Gastroesophageal sphincter (tissue), 4 donors: ENCODE measurements around the gene TDRD5. TPM values are rescaled to one million over a fixed set of nuclear protein-coding genes. Genes with fewer than 3 reads are reported as not detected.

Experiments used
- ATAC-seq: fragments of 150-250 bp; one replicate; pipeline ENCODE4 v1.9.1; 2016; ENCODE audit warnings: mild to moderate bottlenecking, moderate library complexity
- H3K27ac ChIP-seq, 4 donors: fragments of 200-600 bp; sonication (generic) in 3 of 4; 1 replicate in 3 of 4; 2 replicates in 1 of 4; pipeline ENCODE4 v1.5.1; 2016 to 2019
- H3K27me3 ChIP-seq: fragments of 200-600 bp; sonication (generic); one replicate; pipeline ENCODE4 v1.5.1; 2019
- H3K36me3 ChIP-seq, 2 donors: fragments of 200-600 bp; sonication (generic); one replicate each; pipeline ENCODE4 v1.5.1; 2019; ENCODE audit warnings: control low read depth in 1 of 2
- H3K4me1 ChIP-seq, 3 donors: fragments of 200-600 bp; sonication (generic); 1 replicate in 2 of 3; 2 replicates in 1 of 3; pipeline ENCODE4 v1.5.1; 2016 to 2019; ENCODE audit warnings: control low read depth in 2 of 3
- H3K4me3 ChIP-seq, 2 donors: fragments of 200-600 bp; sonication (generic); one replicate each; pipeline ENCODE4 v1.5.1; 2019; ENCODE audit warnings: mild to moderate bottlenecking in 1 of 2, moderate library complexity in 1 of 2
- H3K9me3 ChIP-seq, 3 donors: fragments of 200-600 bp; sonication (generic); one replicate each; pipeline ENCODE4 v1.5.1; 2017 to 2019; ENCODE audit warnings: control low read depth in 2 of 3
- CTCF ChIP-seq, 4 experiments: fragments of 200-600 bp in 2 of 4; fragments of 450-650 bp in 2 of 4; sonication (generic) in 1 of 4; IDR thresholded peaks; one replicate each; pipeline ENCODE4 v1.5.1; 2017 to 2019; ENCODE audit warnings: antibody characterized with exemption in 4 of 4, mild to moderate bottlenecking in 2 of 4, moderate library complexity in 2 of 4
- EP300 ChIP-seq: sonication (generic); formaldehyde crosslinking; IDR thresholded peaks from one replicate; pipeline ENCODE4 v1.6.1; 2017; ENCODE audit warnings: antibody characterized with exemption, mild to moderate bottlenecking
- POLR2A ChIP-seq, 2 donors: fragments of 450-650 bp; IDR thresholded peaks; one replicate each; pipeline ENCODE4 v1.6.1; 2017; ENCODE audit warnings: antibody characterized with exemption in 2 of 2, mild to moderate bottlenecking in 2 of 2, moderate library complexity in 1 of 2
- POLR2AphosphoS5 ChIP-seq: sonication (generic); formaldehyde crosslinking; IDR thresholded peaks from one replicate; pipeline ENCODE4 v1.6.1; 2017; ENCODE audit warnings: antibody characterized with exemption
- WGBS, 2 donors: methylation state at CpG; one replicate each; pipeline ENCODE4 v1.1.5; 2018; ENCODE audit warnings: low coverage in 1 of 2; 5-methylcytosine and 5-hydroxymethylcytosine counted together
- total RNA-seq, 4 donors: library from RNA; depleted of rRNA; stranded (reverse); fragments of >200 nt; gene quantifications; one replicate each; pipeline ENCODE4 v1.1.0, GENCODE V29; 2016

TDRD5 gene
- total RNA-seq, 4 donors from 2014 or later: 0.13 to 0.27 (median 0.16) TPM; not detected in 1

- Histone ChIP-seq H3K4me1 (peaks cover 0 to 23% (median 0%) of the 10 kb centered on the region in 3 donors), H3K9me3 (peaks cover 0 to 9% (median 0%) of the 10 kb centered on the region in 3 donors), H3K27me3 (peaks cover 30% of the 10 kb centered on the region), H3K4me3 (no peak overlapping the region), H3K36me3 (no peaks in the 10 kb centered on the region), H3K27ac (no peak overlapping the region)
- no peak for ATAC-seq
- 80% methylated on average over 3 of the region's 6 CpGs; no CpG with 5 or more reads in 1 of the 2 donors for WGBS, 2 donors
- no peak for TF ChIP-seq EP300
- no peak for TF ChIP-seq CTCF (IDR thresholded peaks at IDR 0.05)
- no peak for TF ChIP-seq POLR2AphosphoS5
- TF ChIP-seq POLR2A (IDR thresholded peaks at IDR 0.05): no peak
These were observed 4.3 kb upstream of the TDRD5 start for GRCh38 chr1:179587336-179587735.

GRCh38 chr1:179588425-179589024 is 3.1 kb upstream of the TDRD5 start:
- Histone ChIP-seq H3K36me3 (no peaks in the 10 kb centered on the region), H3K27ac (no peak overlapping the region), H3K4me1 (peaks cover 0 to 23% (median 0%) of the 10 kb centered on the region in 3 donors), H3K27me3 (peaks cover 41% of the 10 kb centered on the region), H3K9me3 (peaks cover 0 to 9% (median 0%) of the 10 kb centered on the region in 3 donors), H3K4me3 (no peak overlapping the region)
- no peak for TF ChIP-seq POLR2A (IDR thresholded peaks at IDR 0.05)
- no peak for TF ChIP-seq EP300
- no peak for TF ChIP-seq POLR2AphosphoS5
- TF ChIP-seq CTCF (IDR thresholded peaks at IDR 0.05): no peak
- ATAC-seq: no peak
- 82% methylated on average over 6 of the region's 18 CpGs; no CpG with 5 or more reads in 1 of the 2 donors for WGBS, 2 donors

- WGBS, 2 donors: 50 to 65% methylated on average over 2 to 4 of the region's 4 CpGs
- H3K9me3 ChIP-seq: peaks cover 0 to 9% (median 0%) of the 10 kb centered on the region in 3 donors
- no peak for ATAC-seq
These were observed 2.1 kb upstream of the TDRD5 start for GRCh38 chr1:179589509-179589908.

GRCh38 chr1:179590671-179591070 is 961 bp upstream of the TDRD5 start:
- Histone ChIP-seq H3K36me3 (no peaks in the 10 kb centered on the region), H3K4me1 (peaks cover 0 to 19% (median 0%) of the 10 kb centered on the region in 3 donors), H3K27ac (no peak overlapping the region), H3K27me3 (peaks cover 50% of the 10 kb centered on the region), H3K9me3 (peaks cover 0 to 9% (median 0%) of the 10 kb centered on the region in 3 donors), H3K4me3 (no peak overlapping the region)
- ATAC-seq: no peak
- WGBS, 2 donors: 80 to 100% methylated on average over 2 to 7 of the region's 11 CpGs
- TF ChIP-seq POLR2AphosphoS5 (no peak), EP300 (no peak), POLR2A (IDR thresholded peaks at IDR 0.05) (no peak), CTCF (IDR thresholded peaks at IDR 0.05) (no peak)

More at GRCh38 chr1:179589509-179589908, 2.1 kb upstream of the TDRD5 start:
- H3K4me3 ChIP-seq: no peak overlapping the region
- TF ChIP-seq POLR2AphosphoS5 (no peak), EP300 (no peak), POLR2A (IDR thresholded peaks at IDR 0.05) (no peak), CTCF (IDR thresholded peaks at IDR 0.05) (no peak)
- peaks cover 46% of the 10 kb centered on the region for H3K27me3 ChIP-seq
- H3K4me1 ChIP-seq: peaks cover 0 to 23% (median 0%) of the 10 kb centered on the region in 3 donors
- no peak overlapping the region for H3K27ac ChIP-seq
- H3K36me3 ChIP-seq: no peaks in the 10 kb centered on the region

- no peak overlapping the region for H3K27ac ChIP-seq
- H3K27me3 ChIP-seq: peaks cover 46% of the 10 kb centered on the region
- TF ChIP-seq POLR2AphosphoS5: no peak
- no peak for TF ChIP-seq POLR2A (IDR thresholded peaks at IDR 0.05)
- no peak for TF ChIP-seq CTCF (IDR thresholded peaks at IDR 0.05)
- no peak for TF ChIP-seq EP300
- peak overlapping the region in 1 of 2 donors; percentile 32 for H3K4me3 ChIP-seq
- peaks cover 0 to 9% (median 0%) of the 10 kb centered on the region in 3 donors for H3K9me3 ChIP-seq
- H3K4me1 ChIP-seq: peaks cover 0 to 14% (median 0%) of the 10 kb centered on the region in 3 donors
- ATAC-seq: no peak
- 80% methylated on average over 1 of the region's 7 CpGs for WGBS, 2 donors
- H3K36me3 ChIP-seq: no peaks in the 10 kb centered on the region
These were observed 410 bp upstream of the TDRD5 start for GRCh38 chr1:179591253-179591591.
